CD4-positive, alpha-beta T cell treated with Interleukin-15 for 1 hour (primary cell): ENCODE results near the gene CRB1.

Experiments
- DNase-seq: peaks from one replicate; pipeline ENCODE4 v3.0.0-alpha.2; 2020

The CRB1 gene

GRCh38 chr1:197351821-197352440 lies 83.9 kb downstream of the CRB1 start:
- DNase-seq: no peak

GRCh38 chr1:197355248-197355995 lies 87.4 kb downstream of the CRB1 start:
- DNase-seq: no peak

- no peak for DNase-seq
These were observed 88.9 kb downstream of the CRB1 start for GRCh38 chr1:197356723-197357533.

- no peak for DNase-seq
These were observed 90.9 kb downstream of the CRB1 start for GRCh38 chr1:197358959-197359358.

- no peak for DNase-seq
These were observed 92.0 kb downstream of the CRB1 start for GRCh38 chr1:197360068-197360467.

- no peak for DNase-seq
These were observed 94.8 kb downstream of the CRB1 start for GRCh38 chr1:197362871-197363270.

GRCh38 chr1:197363855-197364254 lies 95.8 kb downstream of the CRB1 start:
- DNase-seq: no peak

- no peak for DNase-seq
These were observed 98.9 kb downstream of the CRB1 start for GRCh38 chr1:197366996-197367395.

- DNase-seq: no peak
These were observed 99.6 kb downstream of the CRB1 start for GRCh38 chr1:197367627-197368026.

- no peak for DNase-seq
These were observed 106.4 kb downstream of the CRB1 start for GRCh38 chr1:197374428-197374827.

- DNase-seq: no peak
These were observed 116.4 kb downstream of the CRB1 start for GRCh38 chr1:197384471-197384870.

- DNase-seq: no peak
These were observed 120.7 kb downstream of the CRB1 start for GRCh38 chr1:197388801-197389200.

GRCh38 chr1:197390856-197391255 lies 122.8 kb downstream of the CRB1 start:
- no peak for DNase-seq

- DNase-seq: no peak
These were observed 123.5 kb downstream of the CRB1 start for GRCh38 chr1:197391303-197392226.

- no peak for DNase-seq
These were observed 124.5 kb downstream of the CRB1 start for GRCh38 chr1:197392541-197392940.

- DNase-seq: no peak
These were observed 125.1 kb downstream of the CRB1 start for GRCh38 chr1:197393105-197393504.

- no peak for DNase-seq
These were observed 125.7 kb downstream of the CRB1 start for GRCh38 chr1:197393772-197394171.

GRCh38 chr1:197394831-197395608 lies 127.0 kb downstream of the CRB1 start:
- no peak for DNase-seq

- no peak for DNase-seq
These were observed 129.8 kb downstream of the CRB1 start for GRCh38 chr1:197397895-197398294.

GRCh38 chr1:197399755-197400521 lies 131.9 kb downstream of the CRB1 start:
- DNase-seq: peak; percentile 18

- DNase-seq: no peak
These were observed 132.5 kb downstream of the CRB1 start for GRCh38 chr1:197400522-197400902.
